Astrocyte of the cerebellum (primary cell): Measurements from ENCODE around the gene MS4A8.
"Not testable (repeated sequence)": the region's sequence is repeated elsewhere in the genome, so short reads cannot be mapped to it uniquely, and the experiment has no call there.

ENCODE experiments used
- DNase-seq: peaks from one replicate; pipeline ENCODE4 v3.0.0-alpha.2; 2011; ENCODE audit warnings: low read depth
- H3K4me3 ChIP-seq: 2 replicates; pipeline ENCODE4 v1.5.1; 2011; ENCODE audit warnings: mild to moderate bottlenecking, low read depth, low read length, moderate library complexity
- CTCF ChIP-seq: IDR thresholded peaks from 2 replicates; pipeline ENCODE4 v1.5.1; 2012; ENCODE audit warnings: low read length, low read depth, moderate library complexity, mild to moderate bottlenecking; ENCODE audit errors: missing control alignments
- in situ Hi-C: cut with HindIII; loops from 2 replicates; pipeline ENCODE4 v1.10.0; 2017; ENCODE audit warnings: low sequenced_read_pairs

Gene MS4A8

DNA sequence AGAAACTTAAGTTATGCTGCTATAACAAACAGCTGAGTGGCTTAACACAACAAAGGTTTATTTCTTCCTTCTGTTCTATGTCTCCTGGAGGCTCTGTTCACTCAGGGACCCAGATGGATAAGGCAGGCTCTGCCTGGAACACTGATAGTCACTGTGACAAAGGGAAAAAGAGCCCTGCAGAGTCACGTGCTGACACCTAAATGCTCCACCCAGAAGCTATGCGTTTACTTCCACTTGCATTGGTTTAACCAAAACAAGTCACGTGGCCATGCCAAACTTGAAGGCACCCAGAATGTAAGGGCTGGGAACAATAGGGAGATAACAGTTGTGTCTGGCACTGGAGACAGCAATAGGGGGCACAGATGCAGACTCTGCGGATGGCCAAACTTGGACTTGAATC, 53.9 kb downstream of the MS4A8 start:
- in situ Hi-C loops = no loop called here
- H3K4me3 ChIP-seq = no peak overlapping the region
- DNase-seq = no peak
- no peak for TF ChIP-seq CTCF

- DNase-seq = no peak
- H3K4me3 ChIP-seq = no peak overlapping the region
- no peak for TF ChIP-seq CTCF
- in situ Hi-C loops = no loop called here
Measured at GRCh38 chr11:60754887-60755286, 55.5 kb downstream of the MS4A8 start.

- no peak for DNase-seq
- in situ Hi-C loops = no loop called here
- H3K4me3 ChIP-seq = no peak within 1 kb of the TSS
- TF ChIP-seq CTCF = peak; percentile 4
Measured at GRCh38 chr11:60756307-60757032, 57.1 kb downstream of the MS4A8 start, which contains the start of gene MS4A15. Gene MS4A15 (plus strand): TSS chr11:60756867. CDS start chr11:60763734, 6,867 bp downstream.

DNA sequence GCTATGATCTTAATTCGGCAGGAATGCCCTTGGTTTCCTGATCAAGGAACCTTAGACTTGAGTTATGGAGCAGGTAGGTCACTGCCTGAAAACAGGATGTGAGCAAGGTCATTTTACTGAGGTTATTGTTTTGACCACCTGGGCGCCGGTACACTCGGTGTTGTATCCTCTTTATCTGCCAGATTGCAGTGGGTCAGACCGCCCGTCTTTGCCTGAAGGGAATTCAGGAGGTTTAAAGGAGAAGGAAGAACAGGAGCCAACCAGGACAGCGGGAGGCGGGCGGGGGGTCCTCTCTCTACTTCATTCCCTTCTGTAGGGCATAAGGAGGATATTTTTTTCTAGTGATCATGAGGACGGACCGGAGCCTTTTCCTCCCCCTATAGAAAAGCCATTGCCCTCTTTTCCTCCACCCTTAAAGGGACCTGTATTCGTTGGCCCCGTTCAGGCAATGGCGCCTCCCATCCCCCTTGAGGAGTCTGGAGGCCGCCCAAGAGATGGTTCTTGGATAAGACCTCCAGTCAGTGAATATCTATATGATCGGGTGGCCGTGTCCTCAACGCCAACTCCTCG, 57.9 kb downstream of the MS4A8 start:
- TF ChIP-seq CTCF = no peak
- no peak for DNase-seq
- in situ Hi-C loops = no loop called here
- H3K4me3 ChIP-seq = no peak overlapping the region

DNA sequence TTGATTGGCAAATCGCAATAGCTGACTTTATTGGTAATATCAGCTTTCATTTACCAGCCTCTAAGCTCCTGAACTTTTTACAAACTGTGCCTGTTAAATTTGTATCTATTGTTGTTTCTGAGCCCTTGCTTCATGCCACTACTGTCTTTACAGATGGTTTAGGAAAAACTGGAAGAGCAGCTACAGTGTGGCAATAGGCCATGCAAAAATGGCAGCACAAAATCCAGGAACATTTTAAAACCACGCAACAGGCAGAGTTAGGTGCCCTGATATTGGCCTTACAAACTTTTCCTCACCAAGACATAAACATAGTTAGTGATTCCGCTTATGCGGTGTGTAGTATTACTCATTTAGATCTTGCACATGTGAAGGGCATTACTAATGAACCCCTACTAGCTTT, 59.3 kb downstream of the MS4A8 start:
- DNase-seq = not testable (repeated sequence)

GRCh38 chr11:60759438-60760225, 60.2 kb downstream of the MS4A8 start:
- DNase-seq, in situ Hi-C loops: not testable (repeated sequence)

More for the DNA sequence above, 59.3 kb downstream of the MS4A8 start:
- H3K4me3 ChIP-seq, in situ Hi-C loops: not testable (repeated sequence)

GRCh38 chr11:60761436-60762190, 62.2 kb downstream of the MS4A8 start:
- no peak for DNase-seq
- no peak for TF ChIP-seq CTCF
- in situ Hi-C loops = no loop called here
- no peak overlapping the region for H3K4me3 ChIP-seq

More at GRCh38 chr11:60759438-60760225, 60.2 kb downstream of the MS4A8 start:
- not testable (repeated sequence) for H3K4me3 ChIP-seq
